ENCODE measurements around the gene ASAP3.
A peak's percentile ranks its signal among the peaks of the same experiment; 100 is the strongest.

The ASAP3 gene

DNA sequence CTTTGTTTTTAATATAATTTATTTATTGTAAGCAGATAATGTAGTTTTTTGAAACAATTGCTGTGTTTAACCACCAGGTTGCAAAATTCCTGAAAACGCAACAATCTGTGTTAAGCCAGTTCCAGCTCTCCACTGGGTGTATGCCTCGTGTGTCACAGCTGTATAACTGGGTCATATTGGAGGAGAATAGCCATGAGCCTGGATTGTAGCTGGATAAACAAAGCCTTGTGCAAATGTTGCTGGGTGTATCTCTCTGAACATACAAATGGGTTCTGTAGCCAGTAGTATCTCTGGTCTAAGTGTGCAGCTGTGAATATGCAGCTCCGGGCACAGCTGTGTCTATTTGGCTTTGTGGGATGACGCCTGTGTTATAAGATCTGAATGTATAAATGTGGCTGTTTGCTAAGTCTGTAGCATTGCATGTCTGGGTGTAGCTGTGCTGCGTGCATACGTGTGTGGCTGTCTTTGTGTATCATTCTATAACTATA lies 62.2 kb downstream of the ASAP3 start:
- Histone ChIP-seq H3K18ac (ENCODE audit: low read length) (no peak overlapping the region), H3K4me3 (ENCODE audit: low read length) (no peak overlapping the region), H4K8ac (ENCODE audit: low read depth, low read length) (no peak overlapping the region), H2AK5ac (ENCODE audit: low read length) (no peak overlapping the region), H2BK120ac (ENCODE audit: low read depth, low read length) (no peak overlapping the region), H3K9ac (ENCODE audit: low read length) (no peak overlapping the region), H3K4me1 (ENCODE audit: control insufficient read depth, low read depth, low read length) (no peaks in the 10 kb centered on the region), H4K5ac (ENCODE audit: low read length) (no peak overlapping the region), H3K36me3 (ENCODE audit: control insufficient read depth, insufficient read depth, low read length) (no peaks in the 10 kb centered on the region), H3K27me3 (ENCODE audit: insufficient read depth, low read length, poor library complexity) (peaks cover 18% of the 10 kb centered on the region), H3K56ac (ENCODE audit: low read length) (no peak overlapping the region), H3K27ac (ENCODE audit: low read depth, low read length) (no peak overlapping the region), H3K23ac (ENCODE audit: low read length) (no peak overlapping the region), H3K4ac (ENCODE audit: low read depth, low read length) (no peak overlapping the region), H2BK15ac (replicated peaks; ENCODE audit: low read depth) (no peak overlapping the region), H3K4me2 (ENCODE audit: low read length) (no peak overlapping the region), H2BK5ac (ENCODE audit: low read length) (no peak overlapping the region), H3K79me2 (ENCODE audit: control insufficient read depth, insufficient read depth, low read length) (no peaks in the 10 kb centered on the region), H3K79me1 (ENCODE audit: low read length) (no peaks in the 10 kb centered on the region)
- WGBS (ENCODE audit: extremely low coverage, insufficient coverage, low lambda C conversion rate), result no CpG with 5 or more reads among the region's 6 CpGs
- no peak for DNase-seq

GRCh38 chr1:23421343-23421742 lies 62.6 kb downstream of the ASAP3 start:
- Histone ChIP-seq H4K5ac (ENCODE audit: low read length) (no peak overlapping the region), H3K79me1 (ENCODE audit: low read length) (no peaks in the 10 kb centered on the region), H3K4me1 (ENCODE audit: control insufficient read depth, low read depth, low read length) (no peaks in the 10 kb centered on the region), H2BK5ac (ENCODE audit: low read length) (no peak overlapping the region), H3K27ac (ENCODE audit: low read depth, low read length) (no peak overlapping the region), H3K36me3 (ENCODE audit: control insufficient read depth, insufficient read depth, low read length) (no peaks in the 10 kb centered on the region), H3K27me3 (ENCODE audit: insufficient read depth, low read length, poor library complexity) (peaks cover 19% of the 10 kb centered on the region), H3K4ac (ENCODE audit: low read depth, low read length) (no peak overlapping the region), H3K9ac (ENCODE audit: low read length) (no peak overlapping the region), H3K56ac (ENCODE audit: low read length) (no peak overlapping the region), H3K23ac (ENCODE audit: low read length) (no peak overlapping the region), H3K4me2 (ENCODE audit: low read length) (no peak overlapping the region), H2BK120ac (ENCODE audit: low read depth, low read length) (no peak overlapping the region), H3K4me3 (ENCODE audit: low read length) (no peak overlapping the region), H4K8ac (ENCODE audit: low read depth, low read length) (no peak overlapping the region), H3K79me2 (ENCODE audit: control insufficient read depth, insufficient read depth, low read length) (no peaks in the 10 kb centered on the region), H2BK15ac (replicated peaks; ENCODE audit: low read depth) (no peak overlapping the region), H3K18ac (ENCODE audit: low read length) (no peak overlapping the region), H2AK5ac (ENCODE audit: low read length) (no peak overlapping the region)
- no peak for DNase-seq
- no CpG with 5 or more reads among the region's 3 CpGs for WGBS (ENCODE audit: extremely low coverage, insufficient coverage, low lambda C conversion rate)

GRCh38 chr1:23420778-23421177 lies 63.2 kb downstream of the ASAP3 start:
- Histone ChIP-seq H2AK5ac (ENCODE audit: low read length) (no peak overlapping the region), H3K4me2 (ENCODE audit: low read length) (no peak overlapping the region), H3K27ac (ENCODE audit: low read depth, low read length) (no peak overlapping the region), H3K18ac (ENCODE audit: low read length) (no peak overlapping the region), H4K5ac (ENCODE audit: low read length) (no peak overlapping the region), H4K8ac (ENCODE audit: low read depth, low read length) (no peak overlapping the region), H2BK15ac (replicated peaks; ENCODE audit: low read depth) (no peak overlapping the region), H3K4ac (ENCODE audit: low read depth, low read length) (no peak overlapping the region), H3K4me3 (ENCODE audit: low read length) (no peak overlapping the region), H2BK5ac (ENCODE audit: low read length) (no peak overlapping the region), H3K36me3 (ENCODE audit: control insufficient read depth, insufficient read depth, low read length) (no peaks in the 10 kb centered on the region), H3K56ac (ENCODE audit: low read length) (no peak overlapping the region), H3K79me1 (ENCODE audit: low read length) (no peaks in the 10 kb centered on the region), H3K4me1 (ENCODE audit: control insufficient read depth, low read depth, low read length) (no peaks in the 10 kb centered on the region), H3K79me2 (ENCODE audit: control insufficient read depth, insufficient read depth, low read length) (no peaks in the 10 kb centered on the region), H3K9ac (ENCODE audit: low read length) (no peak overlapping the region), H3K27me3 (ENCODE audit: insufficient read depth, low read length, poor library complexity) (peaks cover 19% of the 10 kb centered on the region), H3K23ac (ENCODE audit: low read length) (no peak overlapping the region), H2BK120ac (ENCODE audit: low read depth, low read length) (no peak overlapping the region)
- WGBS (ENCODE audit: extremely low coverage, insufficient coverage, low lambda C conversion rate), result no CpG with 5 or more reads among the region's 3 CpGs
- no peak for DNase-seq

DNA sequence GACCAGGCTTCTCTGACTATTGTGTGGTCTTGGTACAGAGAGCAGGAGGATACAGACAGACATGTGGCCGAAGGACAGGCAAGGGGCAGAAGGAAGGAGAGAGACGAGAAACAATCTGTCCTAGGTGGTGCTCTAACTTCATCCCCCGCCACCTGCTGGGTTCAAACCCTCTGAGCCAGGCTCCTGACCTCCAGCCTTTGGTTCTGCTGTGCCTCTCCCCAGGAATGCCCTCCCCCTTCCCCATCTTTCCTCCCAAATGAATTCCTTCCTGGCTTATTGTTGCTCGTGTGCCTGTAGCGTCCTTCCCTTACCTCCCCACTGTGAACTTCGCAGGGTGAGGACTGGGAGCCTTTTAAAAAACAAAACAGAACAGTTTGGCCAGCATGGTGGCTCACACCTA lies 64.8 kb downstream of the ASAP3 start:
- H3K27me3 ChIP-seq (ENCODE audit: insufficient read depth, low read length, poor library complexity), result peaks cover 16% of the 10 kb centered on the region
- no peak overlapping the region for H3K23ac ChIP-seq (ENCODE audit: low read length)
- H3K4me1 ChIP-seq (ENCODE audit: control insufficient read depth, low read depth, low read length), result no peaks in the 10 kb centered on the region
- no peak overlapping the region for H3K56ac ChIP-seq (ENCODE audit: low read length)
- H3K36me3 ChIP-seq (ENCODE audit: control insufficient read depth, insufficient read depth, low read length), result no peaks in the 10 kb centered on the region
- no peak overlapping the region for H2BK15ac ChIP-seq (replicated peaks; ENCODE audit: low read depth)
- no CpG with 5 or more reads among the region's 6 CpGs for WGBS (ENCODE audit: extremely low coverage, insufficient coverage, low lambda C conversion rate)
- peak; percentile 65 for DNase-seq
- H3K18ac ChIP-seq (ENCODE audit: low read length), result no peak overlapping the region
- no peak overlapping the region for H4K5ac ChIP-seq (ENCODE audit: low read length)
- no peak overlapping the region for H3K9ac ChIP-seq (ENCODE audit: low read length)
- no peak overlapping the region for H3K27ac ChIP-seq (ENCODE audit: low read depth, low read length)
- H3K79me2 ChIP-seq (ENCODE audit: control insufficient read depth, insufficient read depth, low read length), result no peaks in the 10 kb centered on the region
- H2BK5ac ChIP-seq (ENCODE audit: low read length), result no peak overlapping the region
- no peak overlapping the region for H2AK5ac ChIP-seq (ENCODE audit: low read length)
- H4K8ac ChIP-seq (ENCODE audit: low read depth, low read length), result no peak overlapping the region
- no peak overlapping the region for H3K4ac ChIP-seq (ENCODE audit: low read depth, low read length)
- H2BK120ac ChIP-seq (ENCODE audit: low read depth, low read length), result no peak overlapping the region
- H3K79me1 ChIP-seq (ENCODE audit: low read length), result no peaks in the 10 kb centered on the region
- H3K4me2 ChIP-seq (ENCODE audit: low read length), result no peak overlapping the region
- H3K4me3 ChIP-seq (ENCODE audit: low read length), result no peak overlapping the region

DNA sequence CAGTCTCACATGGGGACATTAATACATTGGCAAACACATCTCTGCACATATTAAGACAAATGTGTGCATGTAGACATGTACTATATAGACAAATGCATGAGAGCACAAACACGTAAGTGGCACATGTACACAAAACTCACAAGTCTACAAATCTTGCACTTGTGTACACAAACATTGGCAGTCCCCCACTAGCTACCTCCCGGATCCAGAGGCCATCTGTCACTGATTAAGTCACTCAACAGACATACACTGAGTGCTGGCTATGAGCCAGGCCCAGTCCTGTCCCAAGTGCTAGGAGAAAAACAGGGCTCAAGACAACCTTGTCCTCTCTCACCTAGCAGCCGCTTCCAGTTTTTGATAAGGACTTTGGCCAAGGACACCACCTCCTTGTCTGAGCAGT lies 66.4 kb downstream of the ASAP3 start:
- H3K27me3 ChIP-seq (ENCODE audit: insufficient read depth, low read length, poor library complexity), result peaks cover 12% of the 10 kb centered on the region
- no peak overlapping the region for H3K9ac ChIP-seq (ENCODE audit: low read length)
- H3K56ac ChIP-seq (ENCODE audit: low read length), result no peak overlapping the region
- H3K4me3 ChIP-seq (ENCODE audit: low read length), result no peak overlapping the region
- H3K79me2 ChIP-seq (ENCODE audit: control insufficient read depth, insufficient read depth, low read length), result no peaks in the 10 kb centered on the region
- H3K79me1 ChIP-seq (ENCODE audit: low read length), result no peaks in the 10 kb centered on the region
- H2BK15ac ChIP-seq (replicated peaks; ENCODE audit: low read depth), result no peak overlapping the region
- H3K23ac ChIP-seq (ENCODE audit: low read length), result no peak overlapping the region
- no peaks in the 10 kb centered on the region for H3K4me1 ChIP-seq (ENCODE audit: control insufficient read depth, low read depth, low read length)
- no peak overlapping the region for H4K8ac ChIP-seq (ENCODE audit: low read depth, low read length)
- H2AK5ac ChIP-seq (ENCODE audit: low read length), result no peak overlapping the region
- WGBS (ENCODE audit: extremely low coverage, insufficient coverage, low lambda C conversion rate), result no CpG with 5 or more reads among the region's 3 CpGs
- no peak overlapping the region for H2BK5ac ChIP-seq (ENCODE audit: low read length)
- no peak for DNase-seq
- H3K4me2 ChIP-seq (ENCODE audit: low read length), result no peak overlapping the region
- H4K5ac ChIP-seq (ENCODE audit: low read length), result no peak overlapping the region
- H3K18ac ChIP-seq (ENCODE audit: low read length), result no peak overlapping the region
- no peaks in the 10 kb centered on the region for H3K36me3 ChIP-seq (ENCODE audit: control insufficient read depth, insufficient read depth, low read length)
- H2BK120ac ChIP-seq (ENCODE audit: low read depth, low read length), result no peak overlapping the region
- H3K27ac ChIP-seq (ENCODE audit: low read depth, low read length), result no peak overlapping the region
- no peak overlapping the region for H3K4ac ChIP-seq (ENCODE audit: low read depth, low read length)

DNA sequence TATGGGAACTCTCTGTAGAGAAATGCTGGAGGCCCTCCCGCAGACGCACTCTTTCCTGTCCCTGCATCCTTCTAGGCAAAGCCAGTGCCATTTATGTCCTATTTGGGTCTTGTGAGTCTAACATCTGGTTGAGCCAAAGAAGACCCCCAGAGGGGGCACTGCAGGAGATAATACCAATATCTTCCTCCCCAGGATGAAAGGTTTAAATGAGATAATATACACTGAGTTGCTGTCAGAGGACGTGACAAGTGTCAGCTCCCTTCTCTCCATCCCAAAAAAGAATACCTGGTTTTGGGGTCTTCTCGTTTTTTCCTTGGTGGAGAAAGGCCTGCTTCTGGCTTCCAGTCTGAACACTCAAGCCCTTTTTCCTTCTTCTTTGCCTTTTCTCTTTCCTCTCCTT lies 67.0 kb downstream of the ASAP3 start:
- peaks cover 12% of the 10 kb centered on the region for H3K27me3 ChIP-seq (ENCODE audit: insufficient read depth, low read length, poor library complexity)
- WGBS (ENCODE audit: extremely low coverage, insufficient coverage, low lambda C conversion rate), result no CpG with 5 or more reads among the region's 4 CpGs
- no peak overlapping the region for H3K4ac ChIP-seq (ENCODE audit: low read depth, low read length)
- no peak overlapping the region for H3K23ac ChIP-seq (ENCODE audit: low read length)
- H3K27ac ChIP-seq (ENCODE audit: low read depth, low read length), result no peak overlapping the region
- H3K4me1 ChIP-seq (ENCODE audit: control insufficient read depth, low read depth, low read length), result no peaks in the 10 kb centered on the region
- no peak overlapping the region for H2BK5ac ChIP-seq (ENCODE audit: low read length)
- H4K8ac ChIP-seq (ENCODE audit: low read depth, low read length), result no peak overlapping the region
- H3K36me3 ChIP-seq (ENCODE audit: control insufficient read depth, insufficient read depth, low read length), result no peaks in the 10 kb centered on the region
- H2BK120ac ChIP-seq (ENCODE audit: low read depth, low read length), result no peak overlapping the region
- no peak overlapping the region for H2AK5ac ChIP-seq (ENCODE audit: low read length)
- H3K79me2 ChIP-seq (ENCODE audit: control insufficient read depth, insufficient read depth, low read length), result no peaks in the 10 kb centered on the region
- no peak overlapping the region for H3K9ac ChIP-seq (ENCODE audit: low read length)
- no peak overlapping the region for H2BK15ac ChIP-seq (replicated peaks; ENCODE audit: low read depth)
- no peak overlapping the region for H3K56ac ChIP-seq (ENCODE audit: low read length)
- DNase-seq, result no peak
- no peak overlapping the region for H3K18ac ChIP-seq (ENCODE audit: low read length)
- H3K4me2 ChIP-seq (ENCODE audit: low read length), result no peak overlapping the region
- no peak overlapping the region for H4K5ac ChIP-seq (ENCODE audit: low read length)
- H3K4me3 ChIP-seq (ENCODE audit: low read length), result no peak overlapping the region
- H3K79me1 ChIP-seq (ENCODE audit: low read length), result no peaks in the 10 kb centered on the region
